Vagina (tissue), 2 donors: Measurements from ENCODE around the gene ACACA. TPM values are rescaled to one million over a fixed set of nuclear protein-coding genes. Genes with fewer than 3 reads are reported as not detected.

Source experiments
- DNase-seq, 2 donors: peaks; one replicate each; pipeline ENCODE4 v3.0.0-alpha.2; 2017; ENCODE audit errors: extremely low spot score in 2 of 2
- H3K27ac ChIP-seq: fragments of 200-600 bp; sonication (generic); one replicate; pipeline ENCODE4 v1.5.1; 2019
- H3K27me3 ChIP-seq: fragments of 200-600 bp; sonication (generic); one replicate; pipeline ENCODE4 v1.5.1; 2019
- H3K36me3 ChIP-seq, 2 donors: fragments of 200-600 bp; sonication (generic); one replicate each; pipeline ENCODE4 v1.5.1; 2017 to 2019
- H3K4me1 ChIP-seq: fragments of 200-600 bp; sonication (generic); one replicate; pipeline ENCODE4 v1.5.1; 2019
- H3K4me3 ChIP-seq, 2 donors: fragments of 200-600 bp; sonication (generic); 1 replicate in 1 of 2; 2 replicates in 1 of 2; pipeline ENCODE4 v1.5.1; 2016 to 2019
- H3K9me3 ChIP-seq: fragments of 200-600 bp; sonication (generic); one replicate; pipeline ENCODE4 v1.5.1; 2019
- CTCF ChIP-seq, 3 experiments: fragments of 450-650 bp in 2 of 3; fragments of 200-600 bp in 1 of 3; sonication (generic) in 1 of 3; IDR thresholded peaks; one replicate each; pipeline ENCODE4 v1.5.1; 2017 to 2019; ENCODE audit warnings: antibody characterized with exemption in 3 of 3, mild to moderate bottlenecking in 2 of 3, moderate library complexity in 2 of 3
- POLR2A ChIP-seq, 2 donors: fragments of 450-650 bp; IDR thresholded peaks; one replicate each; pipeline ENCODE4 v1.6.1; 2017; ENCODE audit warnings: antibody characterized with exemption in 2 of 2, mild to moderate bottlenecking in 2 of 2, moderate library complexity in 2 of 2
- POLR2AphosphoS5 ChIP-seq, 2 donors: sonication (generic); formaldehyde crosslinking; IDR thresholded peaks; one replicate each; pipeline ENCODE4 v1.9.0; 2017; ENCODE audit warnings: antibody characterized with exemption in 2 of 2, mild to moderate bottlenecking in 2 of 2, low read depth in 1 of 2; ENCODE audit not compliant: insufficient read depth in 1 of 2
- intact Hi-C: fragments of 100-400 bp; cut with DNase I; formaldehyde crosslinking; loops from one replicate; pipeline ENCODE4 v1.15.1; 2023
- total RNA-seq: library from RNA; depleted of rRNA; stranded (reverse); fragments of >200 nt; gene quantifications from one replicate; pipeline ENCODE4 v1.2.3, GENCODE V29; 2016

ACACA gene
- total RNA-seq, 1 donor from 2014 or later: 44.7 TPM

- Histone ChIP-seq H3K4me3 (no peak overlapping the region), H3K4me1 (no peaks in the 10 kb centered on the region), H3K36me3 (peaks cover 3 to 43% of the 10 kb centered on the region in 2 donors), H3K9me3 (no peaks in the 10 kb centered on the region), H3K27ac (no peak overlapping the region), H3K27me3 (no peaks in the 10 kb centered on the region)
- no peak for DNase-seq
- intact Hi-C loops: no loop called here
- no peak for TF ChIP-seq POLR2AphosphoS5 (IDR thresholded peaks at IDR 0.05; ENCODE audit: insufficient read depth in 1 of 2, low read depth in 1 of 2)
- no peak for TF ChIP-seq POLR2A (IDR thresholded peaks at IDR 0.05)
- no peak for TF ChIP-seq CTCF (IDR thresholded peaks at IDR 0.05)
These were observed 33.8 kb upstream of the ACACA start for GRCh38 chr17:37440424-37440823.

- TF ChIP-seq POLR2A (IDR thresholded peaks at IDR 0.05): no peak
- no peak for TF ChIP-seq CTCF (IDR thresholded peaks at IDR 0.05)
- no peak for TF ChIP-seq POLR2AphosphoS5 (IDR thresholded peaks at IDR 0.05; ENCODE audit: insufficient read depth in 1 of 2, low read depth in 1 of 2)
- Histone ChIP-seq H3K4me1 (no peaks in the 10 kb centered on the region), H3K36me3 (peaks cover 3 to 34% of the 10 kb centered on the region in 2 donors), H3K4me3 (no peak overlapping the region), H3K27me3 (no peaks in the 10 kb centered on the region), H3K9me3 (no peaks in the 10 kb centered on the region), H3K27ac (no peak overlapping the region)
- intact Hi-C loops: no loop called here
- no peak for DNase-seq
These were observed 31.5 kb upstream of the ACACA start for GRCh38 chr17:37438141-37438540.

GRCh38 chr17:37432671-37433070 lies 26.0 kb upstream of the ACACA start:
- no peaks in the 10 kb centered on the region for H3K9me3 ChIP-seq
- H3K27ac ChIP-seq: no peak overlapping the region
- intact Hi-C loops: no loop called here
- H3K4me1 ChIP-seq: peaks cover 6% of the 10 kb centered on the region
- H3K4me3 ChIP-seq: no peak overlapping the region
- no peaks in the 10 kb centered on the region for H3K27me3 ChIP-seq
- TF ChIP-seq CTCF (IDR thresholded peaks at IDR 0.05) (no peak), POLR2AphosphoS5 (IDR thresholded peaks at IDR 0.05; ENCODE audit: insufficient read depth in 1 of 2, low read depth in 1 of 2) (no peak), POLR2A (IDR thresholded peaks at IDR 0.05) (no peak)
- peaks cover 0 to 14% of the 10 kb centered on the region in 2 donors for H3K36me3 ChIP-seq
- no peak for DNase-seq

- TF ChIP-seq CTCF (IDR thresholded peaks at IDR 0.05) (no peak), POLR2A (IDR thresholded peaks at IDR 0.05) (no peak), POLR2AphosphoS5 (IDR thresholded peaks at IDR 0.05; ENCODE audit: insufficient read depth in 1 of 2, low read depth in 1 of 2) (peak in 1 of 2 donors; percentile 23)
- peak overlapping the region; percentile 62 for H3K27ac ChIP-seq
These were observed 23.5 kb upstream of the ACACA start for GRCh38 chr17:37430051-37430627.

GRCh38 chr17:37429453-37429852 lies 22.8 kb upstream of the ACACA start:
- Histone ChIP-seq H3K36me3 (peaks cover 0 to 33% of the 10 kb centered on the region in 2 donors), H3K4me3 (no peak overlapping the region), H3K27me3 (no peaks in the 10 kb centered on the region), H3K9me3 (no peaks in the 10 kb centered on the region), H3K4me1 (peaks cover 6% of the 10 kb centered on the region), H3K27ac (peak overlapping the region; percentile 62)
- intact Hi-C loops: no loop called here
- no peak for DNase-seq
- no peak for TF ChIP-seq POLR2A (IDR thresholded peaks at IDR 0.05)
- TF ChIP-seq CTCF (IDR thresholded peaks at IDR 0.05): no peak
- no peak for TF ChIP-seq POLR2AphosphoS5 (IDR thresholded peaks at IDR 0.05; ENCODE audit: insufficient read depth in 1 of 2, low read depth in 1 of 2)

More at GRCh38 chr17:37430051-37430627, 23.5 kb upstream of the ACACA start:
- intact Hi-C loops: no loop called here
- Histone ChIP-seq H3K27me3 (no peaks in the 10 kb centered on the region), H3K36me3 (peaks cover 0 to 26% of the 10 kb centered on the region in 2 donors), H3K9me3 (no peaks in the 10 kb centered on the region), H3K4me1 (peaks cover 6% of the 10 kb centered on the region), H3K4me3 (no peak overlapping the region)
- DNase-seq: no peak
